AG09309 (cell line): ENCODE data around the gene VAMP2.

Experiments
- DNase-seq: peaks from one replicate; pipeline ENCODE4 v3.0.0-alpha.2; 2010; ENCODE audit warnings: low read depth
- H3K4me3 ChIP-seq: 2 replicates; pipeline ENCODE4 v1.5.1; 2011; ENCODE audit warnings: mild to moderate bottlenecking, low read depth, low read length, moderate library complexity; ENCODE audit not compliant: control insufficient read depth
- CTCF ChIP-seq: IDR thresholded peaks from 2 replicates; pipeline ENCODE4 v1.5.1; 2011; ENCODE audit warnings: mild to moderate bottlenecking, low read depth, low read length, inconsistent platforms; ENCODE audit not compliant: insufficient read depth, control insufficient read depth; ENCODE audit errors: missing control alignments

The VAMP2 gene

GRCh38 chr17:8158267-8159031 lies 4.3 kb downstream of the VAMP2 start:
- peak; percentile 84 for TF ChIP-seq CTCF
- no peak for DNase-seq
- no peak overlapping the region for H3K4me3 ChIP-seq

- H3K4me3 ChIP-seq = peak overlapping the region; percentile 71
- peak; percentile 100 for DNase-seq
- peak; percentile 4 for TF ChIP-seq CTCF
These were observed 6.3 kb downstream of the VAMP2 start for GRCh38 chr17:8156246-8156992.

GRCh38 chr17:8155996-8156245 lies 6.8 kb downstream of the VAMP2 start:
- no peak for DNase-seq
- no peak for TF ChIP-seq CTCF
- peak overlapping the region; percentile 71 for H3K4me3 ChIP-seq

GRCh38 chr17:8155231-8155995 lies 7.3 kb downstream of the VAMP2 start:
- peak overlapping the region; percentile 71 for H3K4me3 ChIP-seq
- no peak for TF ChIP-seq CTCF
- DNase-seq = no peak

GRCh38 chr17:8154608-8155155 lies 8.1 kb downstream of the VAMP2 start:
- peak overlapping the region; percentile 16 for H3K4me3 ChIP-seq
- DNase-seq = no peak

More at GRCh38 chr17:8154608-8155155, 8.1 kb downstream of the VAMP2 start:
- TF ChIP-seq CTCF = no peak
